ENCODE data around the gene GYG1. TPM values are rescaled to one million over a fixed set of nuclear protein-coding genes. Genes with fewer than 3 reads are reported as not detected.

GYG1 gene
- total RNA-seq, 4 donors from 2014 or later = 11.9 to 23.9 (median 12.8) TPM

DNA sequence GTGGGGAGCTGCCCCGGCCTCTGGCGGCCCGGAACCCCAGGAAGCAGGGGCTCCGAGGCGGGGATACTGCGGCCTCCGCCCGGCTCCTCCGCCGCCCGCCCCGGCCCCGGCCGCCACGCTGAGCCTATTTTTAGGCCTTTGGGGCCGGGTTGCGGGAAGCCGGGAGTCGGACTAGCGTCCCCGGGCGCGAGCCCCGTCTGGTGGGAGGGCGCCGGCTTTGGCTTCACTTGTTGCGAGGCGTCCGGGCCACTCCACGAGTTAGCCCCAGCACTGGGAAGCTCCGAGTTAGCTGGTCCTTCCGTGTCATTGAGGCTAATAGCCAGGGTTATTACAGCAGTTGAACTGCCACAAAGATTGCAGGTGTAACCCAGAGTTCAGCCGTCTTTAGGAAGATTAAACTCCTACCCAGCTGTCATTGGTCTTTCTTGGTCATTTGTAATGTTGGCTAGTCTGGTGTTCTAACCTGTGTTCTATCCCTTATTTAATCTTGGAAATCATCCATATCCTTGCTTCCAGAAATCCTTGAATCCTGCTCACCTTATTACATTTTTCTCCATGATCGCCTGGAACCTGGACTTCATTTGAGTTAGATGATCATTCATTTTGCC is 791 bp downstream of the GYG1 start:
- H3K27ac ChIP-seq = peak overlapping the region; percentile 86 to 97 (median 92)
- DNase-seq = peak; percentile 38 to 74 (median 73)
- H3K27me3 ChIP-seq = no peaks in the 10 kb centered on the region
- no peaks in the 10 kb centered on the region for H3K9me3 ChIP-seq
- peak overlapping the region; percentile 69 to 97 (median 84) for H3K4me3 ChIP-seq
- peak in 1 of 2 donors; percentile 22 for TF ChIP-seq POLR2A (IDR thresholded peaks at IDR 0.05)
- TF ChIP-seq, protein P1, sequence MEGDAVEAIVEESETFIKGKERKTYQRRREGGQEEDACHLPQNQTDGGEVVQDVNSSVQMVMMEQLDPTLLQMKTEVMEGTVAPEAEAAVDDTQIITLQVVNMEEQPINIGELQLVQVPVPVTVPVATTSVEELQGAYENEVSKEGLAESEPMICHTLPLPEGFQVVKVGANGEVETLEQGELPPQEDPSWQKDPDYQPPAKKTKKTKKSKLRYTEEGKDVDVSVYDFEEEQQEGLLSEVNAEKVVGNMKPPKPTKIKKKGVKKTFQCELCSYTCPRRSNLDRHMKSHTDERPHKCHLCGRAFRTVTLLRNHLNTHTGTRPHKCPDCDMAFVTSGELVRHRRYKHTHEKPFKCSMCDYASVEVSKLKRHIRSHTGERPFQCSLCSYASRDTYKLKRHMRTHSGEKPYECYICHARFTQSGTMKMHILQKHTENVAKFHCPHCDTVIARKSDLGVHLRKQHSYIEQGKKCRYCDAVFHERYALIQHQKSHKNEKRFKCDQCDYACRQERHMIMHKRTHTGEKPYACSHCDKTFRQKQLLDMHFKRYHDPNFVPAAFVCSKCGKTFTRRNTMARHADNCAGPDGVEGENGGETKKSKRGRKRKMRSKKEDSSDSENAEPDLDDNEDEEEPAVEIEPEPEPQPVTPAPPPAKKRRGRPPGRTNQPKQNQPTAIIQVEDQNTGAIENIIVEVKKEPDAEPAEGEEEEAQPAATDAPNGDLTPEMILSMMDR (IDR thresholded peaks at IDR 0.05) = no peak
- H3K4me1 ChIP-seq = peaks cover 0 to 17% (median 0%) of the 10 kb centered on the region in 4 donors
- H3K36me3 ChIP-seq = peaks cover 0 to 28% (median 0%) of the 10 kb centered on the region in 3 donors

- Histone ChIP-seq H3K4me3 (peak overlapping the region in 2 of 4 donors; percentile 90 to 97), H3K4me1 (peaks cover 0 to 17% (median 0%) of the 10 kb centered on the region in 4 donors), H3K36me3 (peaks cover 0 to 34% (median 0%) of the 10 kb centered on the region in 3 donors), H3K27me3 (no peaks in the 10 kb centered on the region), H3K27ac (peak overlapping the region; percentile 86 to 97 (median 92)), H3K9me3 (no peaks in the 10 kb centered on the region)
- no peak for DNase-seq
- TF ChIP-seq, protein P1 (IDR thresholded peaks at IDR 0.05) = no peak
- TF ChIP-seq POLR2A (IDR thresholded peaks at IDR 0.05) = no peak
Observed at GRCh38 chr3:148992635-148993255, 1.4 kb downstream of the GYG1 start.

DNA sequence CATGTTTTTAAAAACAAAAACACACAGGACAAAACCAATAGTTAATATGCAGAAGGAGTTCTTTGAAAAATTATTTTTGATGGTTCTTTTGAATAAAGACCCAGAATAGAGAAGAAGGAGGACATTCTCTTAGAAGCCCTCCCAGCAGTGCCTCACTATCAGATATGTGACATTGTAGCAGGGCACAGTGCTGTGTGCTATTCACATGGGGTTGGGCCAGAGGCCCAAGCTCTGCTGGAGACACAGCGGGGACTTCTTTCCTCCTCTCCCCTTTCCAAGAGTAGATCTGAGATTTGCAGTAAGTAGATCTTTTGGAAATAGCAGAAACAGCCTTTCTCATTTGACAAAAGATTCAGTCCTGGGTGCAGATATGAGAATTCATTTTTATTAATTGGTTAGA is 6.3 kb downstream of the GYG1 start:
- no peak for DNase-seq
- H3K9me3 ChIP-seq = no peaks in the 10 kb centered on the region
- TF ChIP-seq, protein P1 (IDR thresholded peaks at IDR 0.05) = no peak
- TF ChIP-seq POLR2A (IDR thresholded peaks at IDR 0.05) = no peak
- H3K27me3 ChIP-seq = no peaks in the 10 kb centered on the region
- H3K36me3 ChIP-seq = peaks cover 0 to 57% (median 0%) of the 10 kb centered on the region in 3 donors
- H3K4me1 ChIP-seq = peaks cover 0 to 10% (median 0%) of the 10 kb centered on the region in 4 donors
- no peak overlapping the region for H3K27ac ChIP-seq
- H3K4me3 ChIP-seq = no peak overlapping the region

DNA sequence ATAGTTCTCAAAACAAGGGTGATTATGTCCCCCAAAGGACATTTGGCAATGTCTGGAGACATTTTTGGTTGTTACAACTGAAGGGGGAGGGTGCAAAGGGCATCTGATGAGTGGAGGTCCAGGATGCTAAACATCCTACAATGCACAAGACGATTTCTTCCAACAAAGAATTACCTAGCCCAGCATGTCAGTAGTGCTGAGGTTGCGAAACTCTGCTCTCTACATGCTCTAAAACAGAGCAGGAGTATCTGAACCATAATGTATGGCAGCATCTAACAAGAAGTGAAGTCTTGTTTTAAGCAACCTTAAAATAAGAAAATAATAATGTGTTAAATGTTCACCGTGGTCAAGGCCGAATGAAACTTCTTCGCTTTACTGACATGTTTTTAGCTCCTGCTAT is 7.0 kb downstream of the GYG1 start:
- H3K9me3 ChIP-seq = no peaks in the 10 kb centered on the region
- H3K4me3 ChIP-seq = no peak overlapping the region
- H3K36me3 ChIP-seq = peaks cover 0 to 60% (median 0%) of the 10 kb centered on the region in 3 donors
- DNase-seq = no peak
- TF ChIP-seq, protein P1 (IDR thresholded peaks at IDR 0.05) = no peak
- TF ChIP-seq POLR2A (IDR thresholded peaks at IDR 0.05) = no peak
- no peaks in the 10 kb centered on the region for H3K27me3 ChIP-seq
- no peak overlapping the region for H3K27ac ChIP-seq
- peaks cover 0 to 3% (median 0%) of the 10 kb centered on the region in 4 donors for H3K4me1 ChIP-seq

GRCh38 chr3:148998715-148999423 is 7.5 kb downstream of the GYG1 start:
- Histone ChIP-seq H3K4me3 (no peak overlapping the region), H3K27ac (peak overlapping the region in 1 of 4 donors; percentile 23), H3K4me1 (no peaks in the 10 kb centered on the region), H3K9me3 (no peaks in the 10 kb centered on the region), H3K36me3 (peaks cover 0 to 65% (median 0%) of the 10 kb centered on the region in 3 donors), H3K27me3 (no peaks in the 10 kb centered on the region)
- TF ChIP-seq POLR2A (IDR thresholded peaks at IDR 0.05) = no peak
- TF ChIP-seq, protein P1 (IDR thresholded peaks at IDR 0.05) = no peak
- no peak for DNase-seq
